ENCODE data around the gene EPB41L3.

DNA sequence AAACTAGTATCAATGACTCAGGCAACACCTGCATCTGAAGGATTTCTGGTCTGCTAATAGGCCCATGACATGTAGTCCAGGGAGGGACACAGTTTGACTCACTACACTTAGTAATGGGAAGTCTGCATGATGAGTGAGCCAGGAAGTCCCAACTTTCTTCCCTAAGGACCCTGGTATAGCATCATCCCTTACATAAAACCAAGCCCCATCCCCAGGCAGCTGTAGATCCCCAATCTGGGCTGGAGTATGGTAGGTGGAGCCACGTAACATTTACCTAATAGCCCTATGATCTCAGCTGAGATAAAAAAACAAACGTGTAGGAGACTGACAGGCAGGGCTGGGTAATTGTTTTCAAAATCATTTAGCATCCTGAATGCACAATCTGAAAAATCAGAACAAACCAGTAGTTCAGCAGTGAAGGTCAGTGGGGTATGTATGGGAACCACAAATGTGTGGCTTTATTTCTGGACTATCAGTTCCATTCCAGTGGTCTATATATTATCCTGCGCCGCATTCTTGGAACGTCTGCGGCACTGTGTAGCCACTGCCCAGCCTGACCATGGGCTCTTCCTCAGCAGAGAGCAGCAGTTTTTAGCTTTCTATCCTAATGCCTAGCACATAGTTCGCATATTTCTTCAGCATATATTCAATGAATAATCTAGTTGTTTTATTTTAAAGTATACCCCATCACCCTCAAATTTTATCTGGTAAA is 33.5 kb downstream of the EPB41L3 start:
- TF ChIP-seq, protein P1, sequence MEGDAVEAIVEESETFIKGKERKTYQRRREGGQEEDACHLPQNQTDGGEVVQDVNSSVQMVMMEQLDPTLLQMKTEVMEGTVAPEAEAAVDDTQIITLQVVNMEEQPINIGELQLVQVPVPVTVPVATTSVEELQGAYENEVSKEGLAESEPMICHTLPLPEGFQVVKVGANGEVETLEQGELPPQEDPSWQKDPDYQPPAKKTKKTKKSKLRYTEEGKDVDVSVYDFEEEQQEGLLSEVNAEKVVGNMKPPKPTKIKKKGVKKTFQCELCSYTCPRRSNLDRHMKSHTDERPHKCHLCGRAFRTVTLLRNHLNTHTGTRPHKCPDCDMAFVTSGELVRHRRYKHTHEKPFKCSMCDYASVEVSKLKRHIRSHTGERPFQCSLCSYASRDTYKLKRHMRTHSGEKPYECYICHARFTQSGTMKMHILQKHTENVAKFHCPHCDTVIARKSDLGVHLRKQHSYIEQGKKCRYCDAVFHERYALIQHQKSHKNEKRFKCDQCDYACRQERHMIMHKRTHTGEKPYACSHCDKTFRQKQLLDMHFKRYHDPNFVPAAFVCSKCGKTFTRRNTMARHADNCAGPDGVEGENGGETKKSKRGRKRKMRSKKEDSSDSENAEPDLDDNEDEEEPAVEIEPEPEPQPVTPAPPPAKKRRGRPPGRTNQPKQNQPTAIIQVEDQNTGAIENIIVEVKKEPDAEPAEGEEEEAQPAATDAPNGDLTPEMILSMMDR (IDR thresholded peaks at IDR 0.05; ENCODE audit: low read depth, low read length) = no peak
- no peak for TF ChIP-seq EZH2phosphoT487 (IDR thresholded peaks at IDR 0.05; ENCODE audit: low read depth)

Data from OCI-LY3 (cell line).